GM23338 (cell line): ENCODE results near the gene METTL6. TPM values are rescaled to one million over a fixed set of nuclear protein-coding genes. Genes with fewer than 3 reads are reported as not detected.
A peak's percentile ranks its signal among the peaks of the same experiment; 100 is the strongest.
"Not testable (repeated sequence)": the region's sequence is repeated elsewhere in the genome, so short reads cannot be mapped to it uniquely, and the experiment has no call there.

Experiments used
- ATAC-seq: fragments of 200-7000 bp; cut with Tn5 transposase; 3 replicates; pipeline ENCODE4 v1.9.1; 2020
- DNase-seq: peaks from one replicate; pipeline ENCODE4 v3.0.0-alpha.2; 2015; ENCODE audit warnings: low spot score
- H2AFZ ChIP-seq: fragments of 200-600 bp; sonication (generic); 2 replicates; pipeline ENCODE4 v1.8.0; 2016; ENCODE audit warnings: antibody characterized with exemption, mild to moderate bottlenecking, moderate library complexity
- H3F3A ChIP-seq: fragments of 200-600 bp; sonication (generic); replicated peaks from 2 replicates; pipeline ENCODE4 v1.8.0; 2017; ENCODE audit warnings: antibody characterized with exemption, mixed run types, low read depth
- H3K27ac ChIP-seq: fragments of 200-600 bp; sonication (generic); 2 replicates; pipeline ENCODE4 v1.6.1; 2016; ENCODE audit warnings: low read depth
- H3K27me3 ChIP-seq: fragments of 200-600 bp; sonication (generic); 2 replicates; pipeline ENCODE4 v1.8.0; 2016; ENCODE audit warnings: mild to moderate bottlenecking, mixed run types, moderate library complexity; ENCODE audit not compliant: insufficient read depth
- H3K36me3 ChIP-seq: fragments of 200-600 bp; sonication (generic); 2 replicates; pipeline ENCODE4 v1.8.0; 2016; ENCODE audit warnings: mild to moderate bottlenecking; ENCODE audit not compliant: insufficient read depth
- H3K4me1 ChIP-seq: fragments of 200-600 bp; sonication (generic); 2 replicates; pipeline ENCODE4 v1.8.0; 2016; ENCODE audit warnings: mild to moderate bottlenecking, moderate library complexity; ENCODE audit not compliant: insufficient read depth
- H3K4me2 ChIP-seq: fragments of 200-600 bp; sonication (generic); 2 replicates; pipeline ENCODE4 v1.7.1; 2017; ENCODE audit warnings: mixed run types
- H3K4me3 ChIP-seq: fragments of 200-600 bp; sonication (generic); 2 replicates; pipeline ENCODE4 v1.6.1; 2016; ENCODE audit warnings: mixed run types
- H3K79me2 ChIP-seq: fragments of 200-600 bp; sonication (generic); replicated peaks from 2 replicates; pipeline ENCODE4 v1.8.0; 2017; ENCODE audit warnings: mild to moderate bottlenecking; ENCODE audit not compliant: insufficient read depth
- H3K9me2 ChIP-seq: fragments of 200-600 bp; sonication (generic); 2 replicates; pipeline ENCODE4 v1.8.0; 2017; ENCODE audit not compliant: insufficient read depth
- H4K20me1 ChIP-seq: fragments of 200-600 bp; sonication (generic); replicated peaks from 2 replicates; pipeline ENCODE4 v1.8.0; 2017; ENCODE audit warnings: mild to moderate bottlenecking; ENCODE audit not compliant: insufficient read depth
- H3K27ac Mint-ChIP-seq: 2 replicates; pipeline ENCODE4 v1.8.0; 2020; ENCODE audit warnings: inconsistent platforms, mild to moderate bottlenecking, moderate library complexity, mixed read lengths
- H3K27me3 Mint-ChIP-seq: 3 replicates; pipeline ENCODE4 v1.8.0; 2022; ENCODE audit warnings: low read depth, mild to moderate bottlenecking, moderate library complexity, mixed read lengths, inconsistent platforms; ENCODE audit not compliant: insufficient read depth, poor library complexity
- H3K36me3 Mint-ChIP-seq: 3 replicates; pipeline ENCODE4 v1.8.0; 2021; ENCODE audit warnings: low read depth, mild to moderate bottlenecking, inconsistent platforms, moderate library complexity, mixed read lengths
- H3K4me1 Mint-ChIP-seq: 3 replicates; pipeline ENCODE4 v1.8.0; 2020; ENCODE audit warnings: mild to moderate bottlenecking, inconsistent platforms, mixed read lengths
- H3K4me3 Mint-ChIP-seq: 3 replicates; pipeline ENCODE4 v1.8.0; 2021; ENCODE audit warnings: moderate library complexity, mild to moderate bottlenecking, inconsistent platforms, mixed read lengths
- H3K9me3 Mint-ChIP-seq: 3 replicates; pipeline ENCODE4 v1.8.0; 2020; ENCODE audit warnings: moderate library complexity, mild to moderate bottlenecking, inconsistent platforms, mixed read lengths
- CREB1 ChIP-seq: fragments of 250-450 bp; sonication (Bioruptor Pico); IDR thresholded peaks from 2 replicates; pipeline ENCODE4 v1.5.0; 2020; ENCODE audit warnings: low read depth, mild to moderate bottlenecking, moderate library complexity
- CTCF ChIP-seq, 2 experiments: fragments of 200-600 bp in 1 of 2; sonication (generic) in 1 of 2; conservative IDR thresholded peaks; 2 replicates each; pipeline versions ENCODE4 v1.5.1 to v1.6.1; 2016 to 2017; ENCODE audit warnings: antibody characterized with exemption in 2 of 2, low read depth in 2 of 2, mild to moderate bottlenecking in 2 of 2, moderate library complexity in 1 of 2
- ETS1 ChIP-seq: IDR thresholded peaks from 2 replicates; pipeline ENCODE4 v1.6.1; 2016; ENCODE audit warnings: antibody characterized with exemption
- EZH2phosphoT487 ChIP-seq: fragments of 200-600 bp; sonication (generic); IDR thresholded peaks from one replicate; pipeline ENCODE4 v1.8.1; 2018; ENCODE audit warnings: antibody characterized with exemption; ENCODE audit not compliant: unreplicated experiment
- ZNF114 ChIP-seq: fragments of 250-450 bp; sonication (Bioruptor Pico); IDR thresholded peaks from 2 replicates; pipeline ENCODE4 v1.5.0; 2020; ENCODE audit warnings: mild to moderate bottlenecking, moderate library complexity
- polyA plus RNA-seq: library from polyadenylated mRNA; unstranded; fragments of >200 nt; fragmentation: Nextera tagmentation; extraction: Ambion mirVana; gene quantifications from 2 replicates; pipeline ENCODE4 v1.2.1, GENCODE V29; 2016
- total RNA-seq: library from RNA; depleted of rRNA; stranded (reverse); fragments of >200 nt; shearing (Covaris generic); gene quantifications from 2 replicates; pipeline ENCODE4 v1.2.3, GENCODE V29; 2014

METTL6 gene
- total and polyA plus RNA-seq, 2 experiments from 2014 or later, result 15.1 to 17.8 TPM

GRCh38 chr3:15399970-15400369 lies 27.4 kb downstream of the METTL6 start (continued):
- TF ChIP-seq CTCF (conservative IDR thresholded peaks at IDR 0.05; ENCODE audit: low read depth in 2 of 2) (no peak), CREB1 (CRISPR knock-in tag) (no peak), EZH2phosphoT487 (no peak), ETS1 (no peak), ZNF114 (CRISPR knock-in tag) (no peak)

GRCh38 chr3:15398731-15399133 lies 28.6 kb downstream of the METTL6 start:
- not testable (repeated sequence) for H3K27me3 Mint-ChIP-seq, H2AFZ ChIP-seq, H4K20me1 ChIP-seq, H3K4me3 ChIP-seq, H3K79me2 ChIP-seq, H3K36me3 ChIP-seq, H3K4me3 Mint-ChIP-seq, H3F3A ChIP-seq, H3K4me1 ChIP-seq, H3K27ac Mint-ChIP-seq, ATAC-seq, H3K4me1 Mint-ChIP-seq, H3K27ac ChIP-seq, H3K4me2 ChIP-seq, H3K27me3 ChIP-seq, H3K9me2 ChIP-seq
- H3K9me3 Mint-ChIP-seq, result peaks cover 44% of the 10 kb centered on the region
- peak; percentile 56 to 64 for TF ChIP-seq CTCF (conservative IDR thresholded peaks at IDR 0.05; ENCODE audit: low read depth in 2 of 2)
- peaks cover 20% of the 10 kb centered on the region for H3K36me3 Mint-ChIP-seq
- peak; percentile 64 for DNase-seq

- H3K4me3 ChIP-seq, H3K36me3 ChIP-seq, ATAC-seq, H2AFZ ChIP-seq, H3K27ac ChIP-seq, H3K9me2 ChIP-seq, H4K20me1 ChIP-seq, H3K27me3 Mint-ChIP-seq, H3K79me2 ChIP-seq, H3K4me2 ChIP-seq, H3F3A ChIP-seq, DNase-seq, H3K4me3 Mint-ChIP-seq, H3K27me3 ChIP-seq, H3K27ac Mint-ChIP-seq, H3K4me1 Mint-ChIP-seq, H3K4me1 ChIP-seq: not testable (repeated sequence)
- Mint-ChIP-seq H3K36me3 (peaks cover 20% of the 10 kb centered on the region), H3K9me3 (peaks cover 41% of the 10 kb centered on the region)
Observed at GRCh38 chr3:15393252-15393651, 34.1 kb downstream of the METTL6 start.
